Aorta (tissue), 5 donors: ENCODE measurements around the gene CEACAM19. TPM values are rescaled to one million over a fixed set of nuclear protein-coding genes. Genes with fewer than 3 reads are reported as not detected.

Experiments
- ATAC-seq: fragments of 200-7000 bp; cut with Tn5 transposase; one replicate; pipeline ENCODE4 v1.9.1; 2022; ENCODE audit warnings: moderate library complexity; ENCODE audit not compliant: low FRiP score
- DNase-seq, 2 donors: peaks; one replicate each; pipeline ENCODE4 v3.0.0-alpha.2; 2020
- H3K27ac ChIP-seq, 2 donors: one replicate each; pipeline ENCODE4 v1.5.1; 2013; ENCODE audit warnings: low read length in 2 of 2, mild to moderate bottlenecking in 2 of 2, moderate library complexity in 2 of 2, control low read depth in 1 of 2, inconsistent platforms in 1 of 2, low read depth in 1 of 2
- H3K27me3 ChIP-seq, 2 donors: one replicate each; pipeline ENCODE4 v1.6.1; 2013; ENCODE audit warnings: control low read depth in 1 of 2, low read length in 1 of 2, mild to moderate bottlenecking in 1 of 2, moderate library complexity in 1 of 2; ENCODE audit not compliant: insufficient read depth in 2 of 2, control insufficient read depth in 1 of 2
- H3K36me3 ChIP-seq, 2 donors: one replicate each; pipeline ENCODE4 v1.6.1; 2013; ENCODE audit warnings: control low read depth in 1 of 2, low read length in 1 of 2, mild to moderate bottlenecking in 1 of 2; ENCODE audit not compliant: insufficient read depth in 2 of 2, control insufficient read depth in 1 of 2
- H3K4me1 ChIP-seq, 2 donors: one replicate each; pipeline ENCODE4 v1.6.1; 2013; ENCODE audit warnings: low read length in 2 of 2, control low read depth in 1 of 2, mild to moderate bottlenecking in 1 of 2, moderate library complexity in 1 of 2; ENCODE audit not compliant: insufficient read depth in 2 of 2, control insufficient read depth in 1 of 2
- H3K4me3 ChIP-seq, 2 donors: one replicate each; pipeline ENCODE4 v1.5.1; 2013; ENCODE audit warnings: low read length in 2 of 2, control low read depth in 1 of 2, mild to moderate bottlenecking in 1 of 2
- H3K9me3 ChIP-seq: one replicate; pipeline ENCODE4 v1.6.1; 2013; ENCODE audit warnings: mild to moderate bottlenecking, low read length; ENCODE audit not compliant: control insufficient read depth
- WGBS, 2 donors: extraction: QIAGEN DNeasy Blood & Tissue Kit; methylation state at CpG; one replicate each; pipeline ENCODE4 v1.1.7; 2013; 5-methylcytosine and 5-hydroxymethylcytosine counted together
- intact Hi-C, 2 donors: fragments of 100-400 bp; cut with DNase I; formaldehyde crosslinking; loops; one replicate each; pipeline versions ENCODE4 v1.14.2 to v1.15.0; 2022
- polyA plus RNA-seq, 2 donors: library from polyadenylated mRNA; stranded (reverse); fragments of 200-250 nt; gene quantifications; one replicate each; pipeline ENCODE4 v1.2.3, GENCODE V29; 2013
- total RNA-seq, 2 donors: library from RNA; stranded (reverse); fragmentation: NEBNext Ultra II Directional; extraction: Animal tissue kit (Norgen Biotek cat#: 25700); gene quantifications; one replicate each; pipeline ENCODE4 v1.2.1, GENCODE V29; 2021
- donor health status: healthy with polysubstance abuse.
- donor health status: Bipolar disorder and iron deficiency.
- donor health status: DM: no; HTN: no; CAD: no.
- donor health status: DM: no; HTN: no; CAD: no.
- donor health status: DM: yes; HTN: yes; CAD: no.

Gene CEACAM19
- total and polyA plus RNA-seq, 4 donors: 1.8 to 18.4 (median 12.7) TPM

DNA sequence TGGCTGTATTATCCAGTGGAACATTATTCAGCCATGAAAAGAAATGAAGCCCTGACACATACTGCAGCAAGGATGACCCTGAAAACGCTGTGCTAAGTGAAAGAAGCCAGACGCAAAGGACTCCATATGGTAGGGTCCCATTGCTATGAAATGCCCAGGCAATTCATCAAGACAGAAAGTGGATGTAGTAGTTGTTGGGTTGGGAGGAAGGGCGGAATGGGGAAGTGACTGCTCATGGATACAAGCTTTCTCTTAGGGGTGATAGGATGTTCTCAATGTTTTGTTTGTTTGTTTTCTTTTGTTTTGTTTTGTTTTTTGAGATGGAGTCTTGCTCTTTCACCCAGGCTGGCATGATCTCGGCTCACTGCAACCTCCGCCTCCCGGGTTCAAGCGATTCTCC is 16.6 kb downstream of the CEACAM19 start:
- H3K36me3 ChIP-seq: no peaks in the 10 kb centered on the region
- ATAC-seq: no peak
- intact Hi-C loops: loop anchor here (2.0 to 5.0 kb wide), 2 partner anchors 34 to 37 kb away; no protein-coding TSS in a partner anchor
- no peak overlapping the region for H3K27ac ChIP-seq
- no peaks in the 10 kb centered on the region for H3K27me3 ChIP-seq
- 88 to 90% methylated on average over 7 of the region's 7 CpGs for WGBS, 2 donors
- no peaks in the 10 kb centered on the region for H3K4me1 ChIP-seq
- no peak for DNase-seq
- no peaks in the 10 kb centered on the region for H3K9me3 ChIP-seq
- H3K4me3 ChIP-seq: no peak overlapping the region

- WGBS, 2 donors: 40% methylated on average over 11 of the region's 11 CpGs
- Histone ChIP-seq H3K27ac (no peak overlapping the region), H3K4me1 (no peaks in the 10 kb centered on the region), H3K27me3 (no peaks in the 10 kb centered on the region), H3K4me3 (no peak overlapping the region), H3K9me3 (no peaks in the 10 kb centered on the region), H3K36me3 (no peaks in the 10 kb centered on the region)
- intact Hi-C loops: loop anchor here (1.0 to 5.0 kb wide), 3 partner anchors 33 to 82 kb away; no protein-coding TSS in a partner anchor
- DNase-seq: peak; percentile 84 to 92
- ATAC-seq: peak; percentile 75
Measured at GRCh38 chr19:44689290-44690130, 18.2 kb downstream of the CEACAM19 start.

DNA sequence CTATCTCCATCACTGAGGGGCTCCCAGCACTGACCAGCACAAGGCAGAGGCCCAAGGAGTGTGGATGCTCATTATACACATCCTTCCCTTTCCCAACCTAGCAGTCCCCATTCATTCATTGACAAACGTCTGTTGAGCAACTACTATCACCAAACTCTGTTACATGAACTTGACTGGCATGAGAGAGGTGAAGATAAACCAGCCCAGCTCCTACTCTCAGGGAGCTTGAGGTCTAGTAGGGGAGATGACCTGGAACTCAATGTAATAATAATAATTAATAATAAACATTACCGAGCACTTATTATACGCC is 18.8 kb downstream of the CEACAM19 start:
- WGBS, 2 donors: 79 to 86% methylated on average over 3 of the region's 3 CpGs
- no peak for DNase-seq
- no peak for ATAC-seq
- intact Hi-C loops: no loop called here
- no peaks in the 10 kb centered on the region for H3K4me1 ChIP-seq
- no peaks in the 10 kb centered on the region for H3K9me3 ChIP-seq
- H3K27me3 ChIP-seq: no peaks in the 10 kb centered on the region
- H3K27ac ChIP-seq: no peak overlapping the region
- no peaks in the 10 kb centered on the region for H3K36me3 ChIP-seq
- no peak overlapping the region for H3K4me3 ChIP-seq

DNA sequence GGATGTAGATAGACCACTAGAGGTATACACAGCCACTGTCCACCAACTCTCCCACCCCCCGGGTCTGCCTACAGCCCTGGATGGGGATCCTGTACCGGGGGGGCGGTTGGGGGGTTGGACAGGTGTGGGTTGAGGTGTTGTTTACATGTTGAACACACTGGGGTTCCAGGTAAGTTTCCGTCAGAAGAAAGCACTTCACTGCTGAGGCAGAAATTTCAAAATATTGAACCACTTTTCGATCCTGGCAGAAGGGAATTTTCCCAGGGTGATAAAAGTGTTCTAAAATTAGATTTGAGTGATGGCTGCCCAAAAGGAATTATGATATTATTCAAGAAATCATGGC is 21.1 kb downstream of the CEACAM19 start:
- Histone ChIP-seq H3K9me3 (no peaks in the 10 kb centered on the region), H3K27ac (peak overlapping the region in 1 of 2 donors; percentile 2), H3K4me3 (no peak overlapping the region), H3K36me3 (no peaks in the 10 kb centered on the region), H3K4me1 (no peaks in the 10 kb centered on the region), H3K27me3 (no peaks in the 10 kb centered on the region)
- DNase-seq (no peak), ATAC-seq (no peak)
- intact Hi-C loops: no loop called here
- WGBS, 2 donors: 21 to 29% methylated on average over 5 of the region's 5 CpGs

DNA sequence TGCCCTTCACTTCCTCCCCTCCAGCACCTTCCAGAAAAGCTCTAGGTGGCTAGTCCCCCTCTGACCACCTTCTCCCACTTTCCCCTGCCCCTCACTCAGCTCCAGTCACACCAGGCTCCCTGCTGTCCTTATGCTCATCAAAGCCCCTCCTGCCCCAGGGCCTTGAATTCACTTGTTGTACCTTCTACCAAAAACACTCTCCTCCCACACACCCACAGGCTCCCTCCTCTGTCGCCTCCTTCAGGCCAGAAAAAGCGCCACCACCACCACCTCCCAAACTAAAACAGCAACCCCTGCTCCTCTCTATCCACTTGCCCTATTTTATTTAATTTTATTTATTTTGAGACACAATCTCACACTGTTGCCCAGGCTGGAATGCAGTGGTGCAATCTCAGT is 22.9 kb downstream of the CEACAM19 start:
- Histone ChIP-seq H3K9me3 (no peaks in the 10 kb centered on the region), H3K27me3 (no peaks in the 10 kb centered on the region), H3K36me3 (no peaks in the 10 kb centered on the region), H3K27ac (no peak overlapping the region), H3K4me1 (no peaks in the 10 kb centered on the region), H3K4me3 (no peak overlapping the region)
- 72 to 94% methylated on average over 2 of the region's 2 CpGs for WGBS, 2 donors
- DNase-seq (no peak), ATAC-seq (no peak)
- intact Hi-C loops: no loop called here

DNA sequence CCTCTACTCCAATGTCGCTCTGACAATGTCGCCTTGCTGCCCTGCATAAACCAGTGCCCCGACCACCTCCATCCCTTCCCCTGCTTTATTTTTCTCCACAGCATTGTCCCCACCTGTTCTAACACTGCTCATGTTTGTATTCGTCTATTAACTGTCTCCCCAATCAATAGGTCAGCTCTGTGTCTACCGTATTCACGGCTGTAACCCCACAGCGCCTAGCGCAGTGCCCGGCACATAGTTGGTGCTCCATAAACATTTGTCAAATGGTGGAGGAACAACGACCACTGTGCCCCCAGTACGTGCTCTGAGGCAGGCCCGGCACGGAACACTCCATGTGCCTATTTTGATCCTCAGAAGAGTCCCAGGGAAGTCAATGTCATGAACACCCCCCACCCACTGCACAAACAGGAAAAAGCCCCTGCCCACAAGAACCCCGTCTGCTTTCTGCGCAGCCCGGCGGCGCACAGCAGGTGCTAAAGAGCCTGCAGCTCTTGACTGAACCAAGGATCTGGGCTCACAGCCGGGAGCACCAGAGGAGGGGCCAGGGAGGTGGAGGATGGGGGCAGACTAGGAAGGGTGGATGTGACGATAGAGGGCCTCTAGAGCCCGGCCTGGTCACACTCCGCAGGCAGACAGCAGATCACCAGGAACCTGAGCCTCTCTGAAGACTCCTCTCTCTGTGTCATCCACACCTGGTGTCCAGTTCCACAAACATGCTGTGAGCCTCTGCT is 25.8 kb downstream of the CEACAM19 start:
- H3K36me3 ChIP-seq: no peaks in the 10 kb centered on the region
- no peak for DNase-seq
- no peaks in the 10 kb centered on the region for H3K27me3 ChIP-seq
- H3K4me1 ChIP-seq: no peaks in the 10 kb centered on the region
- no peaks in the 10 kb centered on the region for H3K9me3 ChIP-seq
- intact Hi-C loops: no loop called here
- no peak for ATAC-seq
- H3K4me3 ChIP-seq: no peak overlapping the region
- 77 to 78% methylated on average over 22 of the region's 22 CpGs for WGBS, 2 donors
- no peak overlapping the region for H3K27ac ChIP-seq

GRCh38 chr19:44697670-44698034 is 26.4 kb downstream of the CEACAM19 start:
- Histone ChIP-seq H3K27me3 (no peaks in the 10 kb centered on the region), H3K4me3 (no peak overlapping the region), H3K36me3 (no peaks in the 10 kb centered on the region), H3K4me1 (no peaks in the 10 kb centered on the region), H3K27ac (no peak overlapping the region), H3K9me3 (no peaks in the 10 kb centered on the region)
- intact Hi-C loops: no loop called here
- WGBS, 2 donors: 86 to 91% methylated on average over 4 of the region's 4 CpGs
- ATAC-seq (no peak), DNase-seq (no peak)

GRCh38 chr19:44698492-44699201 is 27.4 kb downstream of the CEACAM19 start, which contains the start of gene CEACAM16:
CEACAM16 (plus strand) TSS chr19:44699151; CDS start chr19:44701457, 2,306 bp downstream.
- no peak within 1 kb of the TSS for H3K27ac ChIP-seq
- intact Hi-C loops: no loop called here
- H3K4me1 ChIP-seq: no peaks in the 10 kb centered on the region
- H3K4me3 ChIP-seq: no peak within 1 kb of the TSS
- no peaks in the 10 kb centered on the region for H3K9me3 ChIP-seq
- 89% methylated on average over 13 of the region's 13 CpGs for WGBS, 2 donors
- no peaks in the 10 kb centered on the region for H3K27me3 ChIP-seq
- H3K36me3 ChIP-seq: no peaks in the 10 kb centered on the region
- DNase-seq (no peak), ATAC-seq (no peak)
